ENCODE data around the gene MAGI1.

GRCh38 chr3:65672061-65672460 is 366.7 kb downstream of the MAGI1 start:
- TF ChIP-seq POLR2A (IDR thresholded peaks at IDR 0.05; ENCODE audit: low read depth, low read length), result no peak
- TF ChIP-seq TAF1 (IDR thresholded peaks at IDR 0.05; ENCODE audit: borderline replicate concordance, low read depth, low read length), result no peak

Measured in GM12892 (cell line).